Measurements from ENCODE around the gene RGS6. TPM values are rescaled to one million over a fixed set of nuclear protein-coding genes. Genes with fewer than 3 reads are reported as not detected.

Gene RGS6
- polyA plus RNA-seq, 1 donor, result 6.0 TPM

GRCh38 chr14:72550513-72550912, 618.3 kb downstream of the RGS6 start:
- DNase-seq (ENCODE audit: low read depth), result no peak

DNA sequence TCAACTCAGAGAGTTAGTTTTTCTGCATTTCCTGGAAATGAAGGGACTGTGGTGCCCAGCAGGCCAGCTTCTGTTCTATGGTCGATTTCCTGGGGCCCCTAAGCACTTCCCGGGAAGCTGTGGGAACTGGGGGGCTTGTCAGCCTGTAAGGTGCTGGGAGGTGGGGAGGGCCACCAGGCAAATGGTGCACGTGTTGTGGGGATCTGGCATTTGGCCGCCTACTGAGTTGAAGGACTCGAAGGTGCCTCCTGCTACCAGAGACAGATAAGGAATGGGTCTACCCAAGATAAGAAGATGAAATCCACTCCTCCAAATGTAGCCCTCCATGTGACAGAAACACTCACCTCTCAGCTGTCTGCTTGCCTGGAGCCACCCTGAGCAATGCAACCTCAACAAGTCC, 620.0 kb downstream of the RGS6 start:
- no peak for DNase-seq (ENCODE audit: low read depth)

DNA sequence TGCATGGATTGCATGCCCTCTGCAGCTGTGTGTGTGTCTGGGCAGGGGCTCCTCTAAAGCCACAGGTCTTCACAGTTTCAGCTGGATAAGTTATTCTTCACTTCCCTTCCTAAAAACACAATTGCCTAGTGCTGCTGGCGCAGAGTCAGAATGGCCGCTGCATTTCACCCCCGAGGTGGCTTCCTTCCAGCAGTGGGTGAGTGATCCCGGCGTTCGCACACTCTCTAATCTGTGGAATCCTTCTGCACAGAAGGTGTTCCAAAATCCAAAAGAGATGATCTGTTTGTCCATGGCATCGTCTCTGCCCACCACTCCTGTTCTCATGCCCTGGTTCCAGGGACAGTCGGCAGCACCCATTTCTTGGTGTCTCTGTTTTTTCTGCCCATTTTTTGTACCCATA, 620.9 kb downstream of the RGS6 start:
- DNase-seq (ENCODE audit: low read depth), result no peak

- DNase-seq (ENCODE audit: low read depth), result no peak
Observed at GRCh38 chr14:72553656-72554055, 621.4 kb downstream of the RGS6 start.

- DNase-seq (ENCODE audit: low read depth), result no peak
Observed at GRCh38 chr14:72554401-72554800, 622.2 kb downstream of the RGS6 start.

- DNase-seq (ENCODE audit: low read depth), result no peak
Observed at GRCh38 chr14:72554994-72555608, 622.9 kb downstream of the RGS6 start.

GRCh38 chr14:72555609-72556000, 623.4 kb downstream of the RGS6 start:
- no peak for DNase-seq (ENCODE audit: low read depth)

DNA sequence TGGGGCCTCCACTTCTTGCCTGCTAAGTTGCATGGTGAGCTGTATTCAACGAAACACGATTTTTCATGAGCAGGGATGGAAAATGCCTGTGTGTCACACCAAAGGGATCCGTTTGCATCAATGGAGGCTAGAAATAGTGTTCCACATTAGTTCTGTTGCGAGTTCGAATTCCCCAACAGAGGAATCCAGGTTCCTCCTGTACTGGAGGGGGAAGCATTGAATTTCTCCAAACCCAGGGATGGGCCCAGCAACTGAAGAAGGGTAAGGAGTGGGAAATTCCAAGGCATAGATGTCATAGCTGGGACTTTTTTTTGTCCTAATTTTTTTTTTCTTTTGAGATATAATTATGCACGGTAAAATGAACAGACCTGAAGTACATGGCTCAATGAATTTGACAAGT, 625.4 kb downstream of the RGS6 start:
- DNase-seq (ENCODE audit: low read depth), result no peak

DNA sequence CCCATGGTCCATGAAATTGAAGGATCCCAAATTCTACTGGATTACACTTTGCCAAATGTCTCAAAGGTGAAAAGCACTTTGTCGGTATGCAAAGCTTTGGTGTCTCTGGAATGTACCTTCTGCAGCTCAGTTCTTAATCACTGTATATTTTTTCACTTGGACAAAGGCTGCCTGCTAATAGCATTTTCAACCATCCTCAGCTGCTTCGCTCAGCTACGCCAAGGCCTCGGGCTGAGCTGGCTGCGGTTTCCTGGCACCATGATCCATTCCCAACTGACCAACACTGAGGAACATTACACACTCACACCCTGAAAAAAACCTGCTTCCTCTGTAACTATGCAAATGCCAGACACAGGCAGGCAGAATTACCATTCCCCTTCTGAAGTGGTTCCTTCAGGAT, 626.5 kb downstream of the RGS6 start:
- DNase-seq (ENCODE audit: low read depth), result no peak

DNA sequence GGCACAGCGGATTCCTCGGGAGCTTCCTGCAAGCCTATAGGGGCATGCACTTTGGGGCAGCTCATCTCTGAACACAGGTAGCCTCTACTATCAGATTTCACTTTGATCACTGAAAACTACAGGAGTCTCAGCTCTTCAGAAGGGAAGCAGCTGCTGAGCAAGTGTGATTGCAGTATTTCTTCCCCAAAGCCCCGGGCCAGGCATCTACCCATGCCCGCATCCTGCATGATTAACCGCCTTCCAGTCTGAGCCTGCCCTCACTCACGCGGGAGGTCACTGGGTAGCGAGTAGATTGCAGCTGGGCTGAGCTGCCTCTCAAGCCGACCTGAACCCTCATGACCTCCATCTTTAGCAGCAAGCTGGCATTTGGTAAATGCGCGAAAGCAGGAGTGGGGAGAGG, 627.0 kb downstream of the RGS6 start:
- DNase-seq (ENCODE audit: low read depth), result no peak

GRCh38 chr14:72559669-72560255, 627.5 kb downstream of the RGS6 start:
- DNase-seq (ENCODE audit: low read depth), result no peak

DNA sequence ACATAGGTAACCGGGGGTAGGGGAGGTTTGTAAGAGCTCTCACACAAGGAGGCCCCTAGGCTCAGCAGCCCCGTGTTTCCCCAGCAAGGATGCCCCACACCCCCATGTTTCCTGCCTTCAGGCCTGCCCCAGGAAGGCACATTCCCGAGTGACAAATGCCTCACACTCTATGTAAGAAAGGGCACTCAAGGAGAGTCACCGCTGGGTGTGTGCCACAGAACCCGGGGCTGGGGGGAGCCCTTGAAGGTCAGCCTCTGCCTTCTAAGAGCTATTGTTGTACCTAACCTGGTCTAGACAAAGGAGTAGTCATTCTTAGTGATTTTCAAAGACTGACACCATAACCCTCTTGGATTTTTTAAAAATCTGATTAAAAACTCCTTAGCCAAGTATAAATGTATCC, 628.1 kb downstream of the RGS6 start:
- DNase-seq (ENCODE audit: low read depth), result no peak

GRCh38 chr14:72560889-72561493, 628.8 kb downstream of the RGS6 start:
- DNase-seq (ENCODE audit: low read depth), result no peak

DNA sequence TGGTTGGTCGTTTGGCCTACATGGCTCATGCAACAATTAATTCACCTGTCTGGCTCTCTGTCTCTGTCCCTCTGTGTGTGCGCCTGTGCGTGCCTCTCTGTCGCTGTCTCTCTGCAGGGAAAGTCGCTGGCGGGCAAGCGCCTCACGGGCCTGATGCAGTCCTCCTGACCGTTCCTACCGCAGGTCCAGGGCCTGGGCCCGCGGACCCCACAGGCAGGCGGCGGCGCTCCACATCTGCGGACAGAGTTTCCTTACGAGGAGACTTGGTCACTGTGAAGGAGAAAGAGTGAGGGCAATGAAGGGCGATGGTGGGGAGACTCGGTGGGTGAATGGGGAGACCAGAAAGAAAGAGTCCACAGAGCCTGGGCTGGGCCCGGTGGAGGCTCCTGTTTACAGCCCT, 630.1 kb downstream of the RGS6 start:
- DNase-seq (ENCODE audit: low read depth), result no peak

DNA sequence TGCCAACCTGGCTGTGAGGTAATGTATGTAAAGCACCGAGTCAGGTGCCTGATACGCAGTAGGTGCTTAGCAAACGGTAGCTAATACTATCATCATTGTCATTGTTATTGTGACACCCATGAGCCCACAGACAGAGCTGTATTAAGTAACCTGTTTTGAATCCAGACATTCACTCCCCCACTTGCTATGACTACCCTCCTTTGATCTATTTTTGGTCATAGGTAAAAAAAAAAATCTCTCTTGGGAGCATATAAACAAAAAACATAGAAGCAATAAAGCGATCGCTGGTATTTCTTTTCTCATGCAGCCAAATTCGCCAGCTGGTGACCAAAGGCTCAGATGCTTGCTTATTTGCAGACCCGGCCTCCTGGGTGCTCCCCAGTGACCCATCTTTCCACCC, 631.4 kb downstream of the RGS6 start:
- DNase-seq (ENCODE audit: low read depth), result no peak

DNA sequence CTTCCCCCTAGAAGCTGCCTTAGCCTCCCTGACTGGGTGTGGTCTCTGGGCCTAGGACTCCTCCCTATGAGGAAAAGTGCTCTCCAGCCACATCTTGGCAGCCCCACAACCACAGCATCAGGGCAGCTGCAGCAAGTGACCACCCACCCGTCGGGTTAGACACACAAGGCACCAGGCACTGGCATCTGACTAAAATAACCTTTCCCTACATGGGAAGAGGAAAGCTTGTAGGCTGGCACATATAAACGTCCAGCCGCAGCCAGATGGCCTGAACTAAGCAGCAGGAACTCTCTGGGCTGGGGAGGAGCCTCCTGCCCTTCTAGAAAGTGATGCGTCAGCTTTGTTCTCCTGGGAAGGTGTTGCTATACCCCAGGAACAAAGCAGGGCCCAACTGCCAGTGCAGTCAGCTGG, 632.9 kb downstream of the RGS6 start:
- no peak for DNase-seq (ENCODE audit: low read depth)

GRCh38 chr14:72565917-72566316, 633.7 kb downstream of the RGS6 start:
- no peak for DNase-seq (ENCODE audit: low read depth)

DNA sequence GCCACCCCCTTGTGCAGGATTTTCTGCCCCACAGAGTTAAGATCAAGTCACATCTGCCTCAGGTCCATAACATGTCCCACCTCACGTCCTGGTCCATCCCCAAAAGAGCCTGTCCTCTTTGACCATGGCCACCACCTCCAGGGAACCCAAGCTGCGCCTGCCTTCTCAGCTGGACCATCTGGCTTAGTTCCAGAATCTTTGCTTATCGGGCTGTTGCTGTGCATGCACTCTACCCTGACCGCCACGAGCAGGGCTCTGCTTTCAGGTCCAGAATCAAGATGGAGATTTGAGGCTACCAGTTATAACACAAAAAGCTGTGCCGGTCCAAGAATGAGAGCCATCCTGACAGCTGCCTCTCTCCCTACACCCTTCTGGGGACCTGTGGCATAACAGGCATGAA, 635.0 kb downstream of the RGS6 start:
- no peak for DNase-seq (ENCODE audit: low read depth)

DNA sequence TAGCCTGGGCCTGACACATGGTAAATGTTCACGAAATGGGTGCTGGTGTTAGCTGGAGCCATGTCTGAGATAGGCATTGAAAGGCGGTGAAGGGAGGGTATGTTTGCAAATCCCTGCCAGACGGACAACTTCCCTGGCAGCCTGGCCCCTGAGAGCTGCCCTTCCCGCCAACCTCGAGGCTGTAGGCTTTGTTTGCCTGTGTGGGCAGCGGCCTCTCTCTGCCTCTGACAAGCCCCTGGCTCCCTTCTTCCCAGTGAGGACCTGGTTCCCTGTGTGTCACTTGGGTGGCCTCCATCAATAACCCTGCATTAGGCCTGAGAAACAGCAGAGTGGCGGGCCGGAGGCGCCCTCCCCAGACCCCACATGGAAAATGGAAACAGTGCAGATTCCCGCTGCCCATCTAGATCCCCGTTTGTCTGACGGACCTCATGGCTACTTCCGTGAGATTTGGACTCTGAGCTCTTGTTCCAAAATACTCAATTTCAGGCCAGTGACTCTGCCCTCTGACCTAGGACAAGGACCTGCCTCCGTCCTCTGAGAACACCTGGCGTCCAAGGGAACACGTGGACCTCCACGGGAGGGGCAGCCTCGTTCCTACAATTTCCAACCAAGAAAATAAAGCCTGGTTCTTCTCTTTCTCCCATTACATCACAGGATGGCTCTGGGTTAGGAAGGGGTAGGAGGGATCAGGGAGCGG, 636.2 kb downstream of the RGS6 start:
- DNase-seq (ENCODE audit: low read depth), result no peak

GRCh38 chr14:72573725-72574417, 641.6 kb downstream of the RGS6 start:
- DNase-seq (ENCODE audit: low read depth), result no peak

GRCh38 chr14:72574715-72575114, 642.5 kb downstream of the RGS6 start:
- DNase-seq (ENCODE audit: low read depth), result no peak

GRCh38 chr14:72576258-72576657, 644.0 kb downstream of the RGS6 start:
- DNase-seq (ENCODE audit: low read depth), result no peak

All from forelimb muscle (tissue), 1 donor.